ENCODE measurements around the gene CHL1.

GRCh38 chr3:324423-324822 lies 127.9 kb downstream of the CHL1 start:
- no peak for TF ChIP-seq EZH2 (IDR thresholded peaks at IDR 0.05; ENCODE audit: low read depth, unreplicated experiment)
- TF ChIP-seq, protein P1, sequence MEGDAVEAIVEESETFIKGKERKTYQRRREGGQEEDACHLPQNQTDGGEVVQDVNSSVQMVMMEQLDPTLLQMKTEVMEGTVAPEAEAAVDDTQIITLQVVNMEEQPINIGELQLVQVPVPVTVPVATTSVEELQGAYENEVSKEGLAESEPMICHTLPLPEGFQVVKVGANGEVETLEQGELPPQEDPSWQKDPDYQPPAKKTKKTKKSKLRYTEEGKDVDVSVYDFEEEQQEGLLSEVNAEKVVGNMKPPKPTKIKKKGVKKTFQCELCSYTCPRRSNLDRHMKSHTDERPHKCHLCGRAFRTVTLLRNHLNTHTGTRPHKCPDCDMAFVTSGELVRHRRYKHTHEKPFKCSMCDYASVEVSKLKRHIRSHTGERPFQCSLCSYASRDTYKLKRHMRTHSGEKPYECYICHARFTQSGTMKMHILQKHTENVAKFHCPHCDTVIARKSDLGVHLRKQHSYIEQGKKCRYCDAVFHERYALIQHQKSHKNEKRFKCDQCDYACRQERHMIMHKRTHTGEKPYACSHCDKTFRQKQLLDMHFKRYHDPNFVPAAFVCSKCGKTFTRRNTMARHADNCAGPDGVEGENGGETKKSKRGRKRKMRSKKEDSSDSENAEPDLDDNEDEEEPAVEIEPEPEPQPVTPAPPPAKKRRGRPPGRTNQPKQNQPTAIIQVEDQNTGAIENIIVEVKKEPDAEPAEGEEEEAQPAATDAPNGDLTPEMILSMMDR (conservative IDR thresholded peaks at IDR 0.05; ENCODE audit: low read depth in 2 of 2): no peak
- no peak for TF ChIP-seq EZH2phosphoT487 (IDR thresholded peaks at IDR 0.05; ENCODE audit: unreplicated experiment)
- no peak for TF ChIP-seq REST (IDR thresholded peaks at IDR 0.05; ENCODE audit: unreplicated experiment)
- no peak for TF ChIP-seq POLR2AphosphoS5 (IDR thresholded peaks at IDR 0.05; ENCODE audit: low read depth)
- no peak for TF ChIP-seq CREB1 (CRISPR knock-in tag; IDR thresholded peaks at IDR 0.05; ENCODE audit: low read depth)
- TF ChIP-seq STAT1 (IDR thresholded peaks at IDR 0.05; ENCODE audit: unreplicated experiment): no peak
- no peak for TF ChIP-seq NANOG (IDR thresholded peaks at IDR 0.05; ENCODE audit: borderline replicate concordance)
- no peak for TF ChIP-seq JUNB (IDR thresholded peaks at IDR 0.05; ENCODE audit: unreplicated experiment)
- TF ChIP-seq ZNF114 (CRISPR knock-in tag; IDR thresholded peaks at IDR 0.05): no peak
- TF ChIP-seq ZNF331 (CRISPR knock-in tag; IDR thresholded peaks at IDR 0.05; ENCODE audit: low read depth): no peak
- TF ChIP-seq ETS1 (IDR thresholded peaks at IDR 0.05): no peak
